Effector memory CD4-positive, alpha-beta T cell (primary cell): ENCODE results near the gene LNX1.

Source experiments
- DNase-seq, 3 donors: peaks; one replicate each; pipeline ENCODE4 v3.0.0-alpha.2; 2020
- H3K27ac ChIP-seq: 2 replicates; pipeline ENCODE4 v1.7.0; 2013; ENCODE audit warnings: mild to moderate bottlenecking, low read length, moderate library complexity; ENCODE audit not compliant: insufficient read depth, poor library complexity, severe bottlenecking
- H3K27me3 ChIP-seq: replicated peaks from 2 replicates; pipeline ENCODE4 v1.7.0; 2013; ENCODE audit warnings: mild to moderate bottlenecking, low read length; ENCODE audit not compliant: insufficient read depth, control insufficient read depth, poor library complexity, severe bottlenecking
- H3K36me3 ChIP-seq: 2 replicates; pipeline ENCODE4 v1.7.0; 2013; ENCODE audit warnings: mild to moderate bottlenecking, low read length, moderate library complexity; ENCODE audit not compliant: control insufficient read depth, insufficient read depth
- H3K4me1 ChIP-seq: 2 replicates; pipeline ENCODE4 v1.7.0; 2013; ENCODE audit warnings: low read length, mild to moderate bottlenecking; ENCODE audit not compliant: control insufficient read depth, insufficient read depth, poor library complexity, severe bottlenecking
- H3K4me3 ChIP-seq: 2 replicates; pipeline ENCODE4 v1.7.0; 2013; ENCODE audit warnings: low read length, low read depth, mild to moderate bottlenecking; ENCODE audit not compliant: insufficient read depth, poor library complexity, severe bottlenecking
- H3K9me3 ChIP-seq: 2 replicates; pipeline ENCODE4 v1.7.0; 2013; ENCODE audit warnings: mild to moderate bottlenecking, low read length, moderate library complexity; ENCODE audit not compliant: control insufficient read depth

LNX1 gene

GRCh38 chr4:53527930-53528329 lies 63.4 kb downstream of the LNX1 start:
- Histone ChIP-seq H3K27me3 (no peaks in the 10 kb centered on the region), H3K4me1 (no peaks in the 10 kb centered on the region)

GRCh38 chr4:53527326-53527725 lies 64.0 kb downstream of the LNX1 start:
- DNase-seq, result no peak
- no peaks in the 10 kb centered on the region for H3K4me1 ChIP-seq
- H3K36me3 ChIP-seq, result no peaks in the 10 kb centered on the region
- H3K27ac ChIP-seq, result no peak overlapping the region
- H3K9me3 ChIP-seq, result no peaks in the 10 kb centered on the region
- H3K27me3 ChIP-seq, result no peaks in the 10 kb centered on the region
- H3K4me3 ChIP-seq, result no peak overlapping the region

More at GRCh38 chr4:53527930-53528329, 63.4 kb downstream of the LNX1 start:
- H3K27ac ChIP-seq, result no peak overlapping the region
- no peak overlapping the region for H3K4me3 ChIP-seq
- DNase-seq, result no peak
- no peaks in the 10 kb centered on the region for H3K9me3 ChIP-seq
- H3K36me3 ChIP-seq, result no peaks in the 10 kb centered on the region

GRCh38 chr4:53522334-53522733 lies 69.0 kb downstream of the LNX1 start:
- Histone ChIP-seq H3K9me3 (no peaks in the 10 kb centered on the region), H3K4me1 (no peaks in the 10 kb centered on the region), H3K27ac (no peak overlapping the region), H3K36me3 (no peaks in the 10 kb centered on the region), H3K27me3 (no peaks in the 10 kb centered on the region), H3K4me3 (no peak overlapping the region)
- DNase-seq, result no peak

- DNase-seq, result no peak
- no peaks in the 10 kb centered on the region for H3K27me3 ChIP-seq
- no peaks in the 10 kb centered on the region for H3K9me3 ChIP-seq
- H3K4me1 ChIP-seq, result no peaks in the 10 kb centered on the region
- no peak overlapping the region for H3K27ac ChIP-seq
- H3K36me3 ChIP-seq, result no peaks in the 10 kb centered on the region
- H3K4me3 ChIP-seq, result no peak overlapping the region
Measured at GRCh38 chr4:53520116-53520515, 71.2 kb downstream of the LNX1 start.

- H3K9me3 ChIP-seq, result no peaks in the 10 kb centered on the region
- H3K4me1 ChIP-seq, result no peaks in the 10 kb centered on the region
- no peak overlapping the region for H3K27ac ChIP-seq
- H3K27me3 ChIP-seq, result no peaks in the 10 kb centered on the region
- H3K36me3 ChIP-seq, result no peaks in the 10 kb centered on the region
- DNase-seq, result no peak
- H3K4me3 ChIP-seq, result no peak overlapping the region
Measured at GRCh38 chr4:53518807-53519206, 72.5 kb downstream of the LNX1 start.

GRCh38 chr4:53515076-53515475 lies 76.2 kb downstream of the LNX1 start:
- Histone ChIP-seq H3K27ac (no peak overlapping the region), H3K4me3 (no peak overlapping the region), H3K27me3 (no peaks in the 10 kb centered on the region), H3K9me3 (no peaks in the 10 kb centered on the region), H3K36me3 (no peaks in the 10 kb centered on the region), H3K4me1 (no peaks in the 10 kb centered on the region)
- no peak for DNase-seq

GRCh38 chr4:53514509-53514908 lies 76.8 kb downstream of the LNX1 start:
- DNase-seq, result no peak
- no peaks in the 10 kb centered on the region for H3K4me1 ChIP-seq
- no peaks in the 10 kb centered on the region for H3K27me3 ChIP-seq
- H3K4me3 ChIP-seq, result no peak overlapping the region
- no peak overlapping the region for H3K27ac ChIP-seq
- H3K36me3 ChIP-seq, result no peaks in the 10 kb centered on the region
- H3K9me3 ChIP-seq, result no peaks in the 10 kb centered on the region

GRCh38 chr4:53512608-53513007 lies 78.7 kb downstream of the LNX1 start:
- Histone ChIP-seq H3K4me1 (no peaks in the 10 kb centered on the region), H3K4me3 (no peak overlapping the region), H3K27me3 (no peaks in the 10 kb centered on the region), H3K27ac (no peak overlapping the region), H3K36me3 (no peaks in the 10 kb centered on the region), H3K9me3 (no peaks in the 10 kb centered on the region)
- no peak for DNase-seq

- H3K4me3 ChIP-seq, result no peak overlapping the region
- H3K4me1 ChIP-seq, result no peaks in the 10 kb centered on the region
Measured at GRCh38 chr4:53511014-53511413, 80.3 kb downstream of the LNX1 start.

GRCh38 chr4:53510321-53510720 lies 81.0 kb downstream of the LNX1 start:
- H3K4me3 ChIP-seq, result no peak overlapping the region
- H3K27ac ChIP-seq, result no peak overlapping the region
- H3K27me3 ChIP-seq, result no peaks in the 10 kb centered on the region
- no peaks in the 10 kb centered on the region for H3K4me1 ChIP-seq
- no peaks in the 10 kb centered on the region for H3K9me3 ChIP-seq
- DNase-seq, result no peak
- no peaks in the 10 kb centered on the region for H3K36me3 ChIP-seq

More at GRCh38 chr4:53511014-53511413, 80.3 kb downstream of the LNX1 start:
- Histone ChIP-seq H3K27ac (no peak overlapping the region), H3K36me3 (no peaks in the 10 kb centered on the region), H3K27me3 (no peaks in the 10 kb centered on the region), H3K9me3 (no peaks in the 10 kb centered on the region)
- no peak for DNase-seq

GRCh38 chr4:53508446-53508845 lies 82.8 kb downstream of the LNX1 start:
- Histone ChIP-seq H3K27me3 (no peaks in the 10 kb centered on the region), H3K36me3 (no peaks in the 10 kb centered on the region), H3K9me3 (no peaks in the 10 kb centered on the region), H3K4me1 (no peaks in the 10 kb centered on the region), H3K4me3 (no peak overlapping the region), H3K27ac (no peak overlapping the region)
- DNase-seq, result no peak
